ENCODE data around the gene SHC3.

The SHC3 gene

GRCh38 chr9:89109666-89110065 lies 69.0 kb downstream of the SHC3 start:
- DNase-seq (ENCODE audit: low read depth in 2 of 2, low spot score in 1 of 2) = no peak

- no peak for DNase-seq (ENCODE audit: low read depth in 2 of 2, low spot score in 1 of 2)
These were observed 71.2 kb downstream of the SHC3 start for GRCh38 chr9:89107406-89107805.

- DNase-seq (ENCODE audit: low read depth in 2 of 2, low spot score in 1 of 2) = no peak
These were observed 72.3 kb downstream of the SHC3 start for GRCh38 chr9:89106224-89106851.

- no peak for DNase-seq (ENCODE audit: low read depth in 2 of 2, low spot score in 1 of 2)
These were observed 73.8 kb downstream of the SHC3 start for GRCh38 chr9:89104821-89105220.

- no peak for DNase-seq (ENCODE audit: low read depth in 2 of 2, low spot score in 1 of 2)
These were observed 81.4 kb downstream of the SHC3 start for GRCh38 chr9:89097219-89097618.

GRCh38 chr9:89096807-89097206 lies 81.8 kb downstream of the SHC3 start:
- no peak for DNase-seq (ENCODE audit: low read depth in 2 of 2, low spot score in 1 of 2)

- no peak for DNase-seq (ENCODE audit: low read depth in 2 of 2, low spot score in 1 of 2)
These were observed 82.7 kb downstream of the SHC3 start for GRCh38 chr9:89095761-89096528.

- no peak for DNase-seq (ENCODE audit: low read depth in 2 of 2, low spot score in 1 of 2)
These were observed 85.2 kb downstream of the SHC3 start for GRCh38 chr9:89093201-89093975.

- no peak for DNase-seq (ENCODE audit: low read depth in 2 of 2, low spot score in 1 of 2)
These were observed 89.4 kb downstream of the SHC3 start for GRCh38 chr9:89089176-89089575.

GRCh38 chr9:89083626-89084025 lies 95.0 kb downstream of the SHC3 start:
- DNase-seq (ENCODE audit: low read depth in 2 of 2, low spot score in 1 of 2) = no peak

GRCh38 chr9:89080193-89080592 lies 98.4 kb downstream of the SHC3 start:
- no peak for DNase-seq (ENCODE audit: low read depth in 2 of 2, low spot score in 1 of 2)

- no peak for DNase-seq (ENCODE audit: low read depth in 2 of 2, low spot score in 1 of 2)
These were observed 99.2 kb downstream of the SHC3 start for GRCh38 chr9:89079391-89079790.

GRCh38 chr9:89078860-89079259 lies 99.8 kb downstream of the SHC3 start:
- DNase-seq (ENCODE audit: low read depth in 2 of 2, low spot score in 1 of 2) = no peak

- no peak for DNase-seq (ENCODE audit: low read depth in 2 of 2, low spot score in 1 of 2)
These were observed 100.2 kb downstream of the SHC3 start for GRCh38 chr9:89078421-89078820.

- DNase-seq (ENCODE audit: low read depth in 2 of 2, low spot score in 1 of 2) = no peak
These were observed 101.1 kb downstream of the SHC3 start for GRCh38 chr9:89077519-89077918.

- no peak for DNase-seq (ENCODE audit: low read depth in 2 of 2, low spot score in 1 of 2)
These were observed 105.2 kb downstream of the SHC3 start for GRCh38 chr9:89073397-89073796.

GRCh38 chr9:89071591-89071990 lies 107.0 kb downstream of the SHC3 start:
- no peak for DNase-seq (ENCODE audit: low read depth in 2 of 2, low spot score in 1 of 2)

GRCh38 chr9:89066835-89067234 lies 111.8 kb downstream of the SHC3 start:
- DNase-seq (ENCODE audit: low read depth in 2 of 2, low spot score in 1 of 2) = no peak

- no peak for DNase-seq (ENCODE audit: low read depth in 2 of 2, low spot score in 1 of 2)
These were observed 112.7 kb downstream of the SHC3 start for GRCh38 chr9:89065921-89066320.

GRCh38 chr9:89060790-89061189 lies 117.8 kb downstream of the SHC3 start:
- no peak for DNase-seq (ENCODE audit: low read depth in 2 of 2, low spot score in 1 of 2)

- no peak for DNase-seq (ENCODE audit: low read depth in 2 of 2, low spot score in 1 of 2)
These were observed 118.6 kb downstream of the SHC3 start for GRCh38 chr9:89059925-89060506.

GRCh38 chr9:89058906-89059305 lies 119.7 kb downstream of the SHC3 start:
- no peak for DNase-seq (ENCODE audit: low read depth in 2 of 2, low spot score in 1 of 2)
